ENCODE results near the gene HNRNPA1.
"Not testable (repeated sequence)": the region's sequence is repeated elsewhere in the genome, so short reads cannot be mapped to it uniquely, and the experiment has no call there.

The HNRNPA1 gene

DNA sequence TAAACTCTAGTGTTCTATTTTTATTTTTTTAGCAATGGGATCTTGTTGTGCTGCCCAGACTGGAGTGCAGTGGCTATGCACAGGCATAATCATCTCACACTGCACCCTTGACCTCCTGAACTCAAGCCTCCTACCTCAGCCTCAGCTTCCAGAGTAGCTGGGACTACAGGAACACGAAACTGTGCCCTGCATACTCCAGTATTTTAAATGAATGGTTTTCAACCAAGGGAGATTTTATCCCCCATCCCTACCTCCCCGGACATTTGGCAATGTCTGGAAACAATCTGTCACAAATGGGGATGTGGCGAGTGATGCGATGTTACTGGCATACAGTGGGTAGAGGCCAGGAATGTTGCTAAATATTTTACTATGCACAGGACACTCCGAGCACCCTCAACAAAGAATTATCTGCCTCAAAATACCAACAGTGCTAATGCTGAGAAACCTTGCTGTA, 2.7 kb upstream of the HNRNPA1 start:
- DNase-seq, result peak; percentile 86

DNA sequence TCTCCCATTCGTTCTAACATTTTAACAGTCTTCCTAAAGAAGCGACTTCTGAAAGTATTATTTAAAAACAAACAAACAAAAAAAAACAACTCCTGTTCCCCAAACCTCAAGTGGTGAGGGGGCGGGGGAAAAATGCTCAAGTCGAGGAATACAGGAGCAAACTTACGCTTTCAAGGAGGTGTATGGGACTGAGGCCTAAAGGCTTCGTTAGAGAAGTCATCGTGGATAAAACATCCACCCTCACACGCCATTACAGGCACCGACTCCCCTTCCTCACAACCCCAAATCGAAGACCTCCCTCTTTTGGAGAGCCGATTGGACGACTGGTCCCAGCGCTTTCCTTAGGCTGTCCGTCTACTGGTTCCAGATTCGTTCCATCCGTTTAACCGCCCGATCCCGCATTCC, 1.3 kb upstream of the HNRNPA1 start:
- no peak for DNase-seq

DNA sequence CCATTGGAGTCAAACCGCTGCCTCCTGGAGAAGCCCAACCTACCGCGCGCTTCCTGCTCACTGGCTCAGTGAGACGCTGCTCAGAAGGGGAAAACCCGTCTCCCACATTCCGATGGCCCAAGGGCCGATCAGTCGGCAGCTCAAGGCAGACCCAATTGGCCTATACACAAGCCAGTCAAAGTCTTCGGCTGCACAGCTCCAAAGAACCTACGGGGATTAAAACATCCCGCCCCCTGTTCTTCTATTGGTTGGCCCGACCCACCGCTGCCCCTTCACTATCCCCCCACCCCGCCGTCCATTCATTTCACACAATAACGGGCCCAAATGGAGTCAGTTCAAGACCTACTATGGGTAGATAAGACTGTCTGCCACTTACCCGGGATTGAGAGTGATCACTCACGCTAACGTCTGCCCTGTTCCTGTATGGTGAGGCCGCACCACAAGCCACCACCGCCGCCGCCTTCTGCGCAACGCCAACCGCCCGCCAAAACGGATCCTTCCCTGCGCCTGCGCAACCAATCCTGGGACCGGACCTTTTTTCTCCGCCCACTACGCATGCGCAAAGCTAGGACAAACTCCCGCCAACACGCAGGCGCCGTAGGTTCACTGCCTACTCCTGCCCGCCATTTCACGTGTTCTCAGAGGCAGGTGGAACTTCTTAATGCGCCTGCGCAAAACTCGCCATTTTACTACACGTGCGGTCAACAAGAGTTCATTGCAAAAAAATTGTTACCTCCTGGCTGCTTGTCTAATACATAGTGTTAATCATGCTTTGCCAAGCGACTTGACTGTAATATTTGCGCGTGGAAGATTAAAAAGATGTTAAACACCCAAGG, 676 bp upstream of the HNRNPA1 start, which contains the start of gene CBX5:
Gene CBX5, minus strand, starts transcription at position 491 of the 836 bp plus-strand sequence. CDS start 22,472 bp downstream, outside the sequence.
- peak; percentile 100 for DNase-seq

DNA sequence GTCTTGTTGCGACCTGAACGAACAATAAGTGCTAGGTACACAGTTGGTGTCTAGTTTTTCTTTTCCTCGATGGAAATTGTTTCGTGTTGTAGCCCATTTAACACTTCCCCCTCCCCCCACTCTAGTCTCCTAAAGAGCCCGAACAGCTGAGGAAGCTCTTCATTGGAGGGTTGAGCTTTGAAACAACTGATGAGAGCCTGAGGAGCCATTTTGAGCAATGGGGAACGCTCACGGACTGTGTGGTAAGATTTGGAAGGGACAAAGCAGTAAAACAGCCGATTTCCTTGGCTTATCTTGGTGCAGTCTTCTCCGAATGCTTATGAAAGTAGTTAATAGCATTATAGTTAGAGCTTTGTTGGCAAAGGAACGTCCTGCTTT, 724 bp downstream of the HNRNPA1 start:
- DNase-seq, result not testable (repeated sequence)

DNA sequence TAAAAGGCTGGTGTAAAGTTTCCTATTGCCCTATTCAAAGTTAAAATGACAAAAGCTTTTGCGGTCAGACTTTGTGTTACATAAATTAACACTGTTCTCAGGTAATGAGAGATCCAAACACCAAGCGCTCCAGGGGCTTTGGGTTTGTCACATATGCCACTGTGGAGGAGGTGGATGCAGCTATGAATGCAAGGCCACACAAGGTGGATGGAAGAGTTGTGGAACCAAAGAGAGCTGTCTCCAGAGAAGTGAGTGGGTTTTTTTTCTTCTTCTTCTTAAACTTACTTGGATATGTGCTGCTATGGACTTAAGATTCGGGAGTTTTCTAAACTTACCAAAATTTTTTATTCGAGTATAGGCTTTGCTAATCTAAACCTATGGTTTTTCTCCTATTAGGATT, 1.2 kb downstream of the HNRNPA1 start:
- DNase-seq, result not testable (repeated sequence)

DNA sequence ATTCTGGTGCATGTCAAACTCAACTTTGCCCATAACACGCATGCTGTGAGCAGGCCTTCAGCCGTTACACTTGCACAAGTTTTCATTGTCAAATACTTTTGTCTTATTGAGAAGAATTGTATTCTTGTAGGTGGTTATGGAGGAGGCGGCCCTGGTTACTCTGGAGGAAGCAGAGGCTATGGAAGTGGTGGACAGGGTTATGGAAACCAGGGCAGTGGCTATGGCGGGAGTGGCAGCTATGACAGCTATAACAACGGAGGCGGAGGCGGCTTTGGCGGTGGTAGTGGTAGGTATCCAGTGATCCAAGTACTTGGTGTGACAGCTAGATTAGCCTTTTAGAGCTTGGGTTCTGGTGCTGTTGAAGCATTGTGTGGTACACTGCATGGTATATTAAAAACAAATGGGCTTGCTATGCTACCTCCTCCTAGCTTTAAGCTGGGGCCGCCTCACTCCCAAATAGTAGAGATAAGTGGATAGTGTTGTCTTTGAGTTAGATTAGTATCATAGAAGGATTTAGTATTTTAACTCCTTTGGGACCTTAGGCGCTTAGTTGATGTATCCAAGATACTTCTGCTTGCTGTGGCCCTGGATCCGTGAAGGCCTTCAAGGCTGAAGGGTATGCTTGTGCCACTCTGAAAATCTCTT, 2.5 kb downstream of the HNRNPA1 start:
- DNase-seq, result no peak

DNA sequence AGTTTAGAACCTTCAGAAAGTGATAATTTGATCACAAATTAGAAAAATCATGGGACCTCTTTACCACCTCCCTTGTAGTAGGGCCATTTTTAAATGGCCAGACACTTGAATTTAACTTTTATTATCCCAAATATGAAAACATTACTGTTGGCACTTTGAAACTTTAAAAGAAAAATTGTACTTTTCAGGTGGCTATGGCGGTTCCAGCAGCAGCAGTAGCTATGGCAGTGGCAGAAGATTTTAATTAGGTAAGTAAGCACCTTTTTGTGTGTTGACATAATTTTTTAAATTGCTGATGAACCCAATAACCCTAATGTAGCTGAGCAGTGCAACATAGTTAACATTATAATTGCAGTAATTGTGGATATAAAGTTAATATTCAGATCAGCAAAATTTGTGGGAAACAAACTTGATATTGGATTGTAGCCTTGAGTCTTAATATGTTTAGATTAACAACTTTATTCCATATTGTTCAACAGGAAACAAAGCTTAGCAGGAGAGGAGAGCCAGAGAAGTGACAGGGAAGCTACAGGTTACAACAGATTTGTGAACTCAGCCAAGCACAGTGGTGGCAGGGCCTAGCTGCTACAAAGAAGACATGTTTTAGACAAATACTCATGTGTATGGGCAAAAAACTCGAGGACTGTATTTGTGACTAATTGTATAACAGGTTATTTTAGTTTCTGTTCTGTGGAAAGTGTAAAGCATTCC, 3.7 kb downstream of the HNRNPA1 start:
- DNase-seq, result not testable (repeated sequence)

DNA sequence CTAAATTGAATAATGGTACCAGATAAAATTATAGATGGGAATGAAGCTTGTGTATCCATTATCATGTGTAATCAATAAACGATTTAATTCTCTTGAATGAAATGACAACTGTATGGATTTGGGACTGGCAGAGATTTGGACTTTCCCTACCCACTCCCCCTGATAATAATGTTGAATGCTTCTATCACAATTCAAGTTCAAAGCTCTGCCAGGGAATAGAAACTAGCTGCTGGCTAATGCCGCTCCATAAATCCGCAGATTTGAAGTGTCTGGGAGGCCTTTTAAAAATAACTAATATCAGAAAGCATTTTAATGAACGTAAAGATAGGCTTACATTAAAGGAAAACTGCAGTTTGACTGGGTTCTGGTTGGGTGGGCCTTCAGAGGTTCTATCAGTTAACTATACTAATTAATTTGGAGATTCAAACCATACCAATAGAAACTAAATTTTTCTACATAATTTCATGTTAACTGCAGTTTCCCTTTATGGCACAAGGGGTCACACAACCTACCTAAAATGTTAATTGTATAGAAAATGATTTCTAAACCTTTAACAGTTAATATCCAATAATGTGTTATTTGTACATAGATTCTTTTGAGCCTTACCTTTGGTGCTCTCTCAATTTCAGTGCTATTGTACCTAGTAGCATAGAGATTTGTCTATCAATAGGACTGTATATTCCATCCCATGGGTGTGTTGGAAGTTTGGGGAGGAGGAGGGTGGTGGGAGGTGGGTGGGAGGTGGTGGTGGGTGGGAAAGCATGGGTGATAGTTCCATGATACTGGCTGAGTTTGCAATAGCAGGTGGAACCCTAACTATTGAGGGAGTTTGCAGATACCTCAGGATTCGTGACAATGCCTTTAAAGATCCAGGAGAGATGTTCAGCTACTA, 4.9 kb downstream of the HNRNPA1 start:
- no peak for DNase-seq

DNA sequence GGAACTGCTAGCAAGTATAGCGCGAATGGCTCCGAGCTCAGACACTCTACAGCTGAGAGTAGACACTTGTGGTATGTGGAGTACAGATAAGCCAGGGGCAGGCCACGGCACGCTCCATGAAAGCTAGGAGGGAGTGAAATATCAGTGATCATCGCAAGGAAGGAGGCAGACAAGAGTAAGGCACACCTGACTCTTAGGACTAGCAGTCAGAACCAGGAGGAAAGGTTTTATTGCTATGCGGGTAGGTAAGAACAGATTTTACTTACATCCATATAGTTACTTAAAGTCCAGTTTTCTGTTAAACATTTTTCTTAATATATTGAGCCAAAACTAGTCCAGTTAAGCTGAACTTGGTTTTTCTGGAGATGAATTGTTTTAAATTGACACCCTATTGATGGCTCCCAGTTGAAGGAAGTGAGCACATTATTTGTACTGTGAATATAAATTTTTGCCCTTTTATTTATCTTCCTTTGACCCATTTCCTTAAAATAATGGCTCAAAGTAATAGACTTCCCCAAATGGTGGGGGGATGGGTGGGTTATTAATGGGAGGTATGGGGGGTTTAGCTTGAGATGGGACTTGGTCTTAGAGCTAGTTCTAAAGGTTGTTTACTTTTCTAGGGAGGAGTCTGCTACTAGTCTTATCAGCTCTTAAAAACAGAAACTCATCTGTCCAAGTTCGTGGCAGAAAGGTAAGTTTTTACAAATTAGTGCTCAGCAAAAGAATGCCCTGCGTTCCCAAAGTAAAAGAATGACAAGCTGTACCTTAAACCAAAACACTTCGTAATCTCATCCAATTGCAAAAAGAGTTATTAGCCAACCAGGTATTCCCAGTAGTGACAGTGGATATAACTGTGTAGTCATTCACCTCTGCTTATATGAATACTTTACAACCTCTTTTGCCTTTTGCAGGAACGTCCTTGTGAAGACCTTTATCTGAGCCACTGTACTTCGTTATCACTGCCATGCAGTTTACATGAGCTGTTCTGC, 5.8 kb downstream of the HNRNPA1 start:
- DNase-seq, result no peak

DNA sequence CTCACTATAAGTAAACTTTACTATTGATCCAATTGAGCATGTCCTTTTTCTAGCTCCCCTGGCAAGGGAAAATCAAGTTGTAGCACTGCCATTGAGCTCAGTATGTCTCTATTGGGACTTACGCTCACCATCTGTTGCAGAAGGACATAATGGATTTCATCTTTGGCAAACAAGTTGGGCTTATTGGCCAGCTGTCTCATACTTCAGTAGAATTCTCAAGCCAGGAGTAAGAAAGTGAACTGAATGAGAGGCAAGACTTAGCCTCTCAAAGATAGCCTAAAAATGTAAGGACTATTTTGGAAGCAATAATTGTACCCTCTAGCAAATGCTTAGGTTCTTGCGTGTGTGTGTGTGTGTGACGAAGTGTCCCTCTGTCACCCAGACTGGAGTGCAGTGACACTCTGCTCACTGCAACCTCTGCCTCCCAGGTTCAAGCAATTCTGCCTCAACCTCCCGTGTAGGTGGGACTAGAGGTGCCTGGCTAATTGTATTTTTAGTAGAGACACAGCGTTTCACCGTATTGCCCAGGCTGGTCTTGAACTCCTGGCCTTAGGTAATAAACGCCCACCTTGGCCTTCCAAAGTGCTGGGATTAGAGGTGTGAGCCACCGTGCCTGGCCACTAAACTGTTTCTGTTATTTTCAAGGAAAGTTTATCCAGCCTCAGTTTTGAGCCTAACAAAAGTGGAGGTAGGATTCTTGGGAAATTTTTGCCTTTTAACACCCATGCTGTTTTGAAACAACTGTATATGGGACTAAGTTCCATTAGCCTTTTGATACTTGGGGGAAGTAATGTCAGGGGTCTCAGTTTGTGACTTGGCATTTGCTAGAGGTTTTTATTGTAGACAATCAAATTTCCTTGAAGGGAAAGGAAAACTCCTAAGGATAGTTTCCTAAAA, 7.0 kb downstream of the HNRNPA1 start:
- no peak for DNase-seq

DNA sequence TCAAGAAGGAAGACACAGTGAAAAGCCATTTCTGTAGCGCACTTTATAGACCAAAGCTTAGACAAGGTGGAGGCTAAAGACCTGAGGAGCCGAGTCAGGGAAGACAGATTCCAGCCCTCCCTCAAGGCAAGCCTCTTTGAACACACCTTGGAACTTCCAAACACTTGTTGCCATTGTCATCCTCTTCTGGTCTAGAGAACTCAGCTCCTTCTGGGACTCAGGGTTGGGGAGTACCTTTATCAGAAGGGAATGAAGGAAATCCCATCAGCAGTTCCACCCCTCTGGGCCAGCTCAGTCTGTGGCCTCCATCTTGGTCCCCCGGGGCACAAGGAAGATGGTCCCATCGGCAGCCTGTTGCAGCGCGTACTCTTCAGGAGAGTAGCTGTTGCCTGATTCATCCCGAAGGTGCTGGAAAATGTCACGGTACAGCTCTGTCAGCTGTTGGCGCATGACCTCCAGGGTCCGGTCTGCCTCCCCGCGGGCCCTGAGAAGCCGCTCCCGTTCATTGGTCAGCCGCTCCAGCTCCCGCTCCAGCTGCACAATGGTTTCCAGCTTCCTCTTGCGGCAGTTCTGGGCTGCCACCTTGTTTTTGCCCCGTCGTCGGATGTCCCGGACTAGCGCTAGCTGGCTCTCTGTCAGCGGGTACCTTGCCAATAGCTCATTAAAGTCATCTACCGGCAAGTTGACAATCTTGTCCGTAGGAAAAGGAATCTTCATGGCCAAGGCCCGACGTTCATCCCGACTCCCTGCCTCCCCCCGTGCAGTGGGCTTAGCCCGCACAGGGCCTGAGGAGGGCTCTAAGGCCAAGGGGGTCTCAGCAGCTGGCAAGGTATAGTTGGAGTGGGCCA, 11.8 kb downstream of the HNRNPA1 start:
- no peak for DNase-seq

DNA sequence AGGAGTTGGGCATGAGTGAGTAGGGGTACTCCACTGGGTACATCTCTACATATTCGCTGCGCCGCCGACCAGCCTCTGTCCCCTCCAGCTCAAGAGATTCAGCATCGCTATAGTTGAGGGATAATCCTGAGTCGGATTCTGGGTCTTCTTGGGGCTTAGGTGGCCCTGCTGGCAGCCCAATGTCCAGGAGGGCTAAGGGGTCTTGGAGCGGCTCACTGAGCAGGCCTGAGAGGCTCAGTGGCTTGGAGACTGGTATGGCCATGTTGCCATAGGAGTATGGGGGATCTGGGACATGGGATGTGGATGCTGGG, 12.4 kb downstream of the HNRNPA1 start:
- no peak for DNase-seq

DNA sequence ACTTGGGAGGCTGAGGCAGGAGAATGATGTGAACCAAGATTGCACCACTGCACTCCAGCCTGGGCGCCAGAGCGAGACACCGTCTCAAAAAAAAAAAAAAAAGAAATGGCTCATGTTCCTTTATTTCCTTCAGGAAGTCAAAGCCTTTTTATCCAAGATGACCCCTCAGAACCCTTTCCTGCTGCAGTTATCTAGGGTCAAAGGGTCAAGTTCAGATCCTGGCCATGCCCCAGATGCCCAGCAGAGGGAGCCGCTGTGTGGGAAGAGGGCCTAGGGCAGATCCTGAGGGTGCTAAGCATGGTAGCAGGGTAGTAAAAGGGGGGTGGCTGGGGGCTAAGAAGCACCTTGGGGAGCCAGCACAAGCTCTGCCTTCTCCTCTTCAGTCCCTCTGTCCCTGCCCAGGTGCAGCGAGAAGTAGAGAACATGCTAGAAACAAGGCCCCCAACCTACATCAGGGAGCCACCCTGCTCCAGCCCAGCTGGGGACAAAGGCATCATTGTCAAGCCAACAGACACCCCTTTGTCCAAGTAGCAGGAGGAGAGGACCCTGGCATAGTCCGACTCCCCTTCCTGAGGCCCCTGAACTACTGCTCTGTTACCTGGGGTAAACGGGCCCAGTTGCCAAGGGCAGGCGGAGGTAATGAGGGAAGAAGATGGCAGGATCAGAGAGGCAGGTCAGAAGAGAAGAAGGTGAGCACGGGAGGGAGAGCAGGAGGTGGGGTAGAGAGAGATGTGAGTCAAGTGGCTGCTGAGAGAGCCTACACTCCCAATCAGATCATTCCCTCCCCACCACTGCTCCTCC, 13.8 kb downstream of the HNRNPA1 start:
- no peak for DNase-seq

DNA sequence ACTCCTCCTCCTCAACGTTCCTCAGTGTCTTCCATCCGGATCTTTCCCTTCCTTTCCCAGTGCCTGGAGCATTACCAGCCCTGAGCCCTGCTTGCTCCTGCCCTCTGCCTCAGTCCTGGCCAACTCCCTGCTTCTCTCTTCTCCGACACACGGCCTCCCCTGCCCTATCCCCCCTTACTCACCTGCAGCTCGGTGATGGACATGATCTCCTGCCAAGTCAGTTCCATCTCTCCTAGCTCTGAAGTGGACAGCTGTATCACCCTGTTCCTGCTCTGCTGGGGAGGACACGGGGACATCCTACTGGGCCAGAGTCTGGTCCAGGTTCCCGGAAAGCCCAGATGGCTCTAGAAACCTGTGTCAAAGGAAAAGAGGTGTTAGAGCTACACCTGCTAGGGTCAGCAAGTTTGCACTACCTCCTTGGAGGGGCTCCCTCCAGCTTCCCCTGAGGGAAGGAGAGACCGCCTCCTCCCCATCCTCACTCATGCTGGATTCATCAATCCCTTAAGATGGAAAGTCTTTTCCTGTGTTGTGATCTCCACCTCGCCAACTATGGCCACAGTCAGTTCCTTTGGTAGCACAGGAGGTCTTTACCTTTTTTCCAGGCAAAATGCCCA, 14.5 kb downstream of the HNRNPA1 start:
- DNase-seq, result no peak

DNA sequence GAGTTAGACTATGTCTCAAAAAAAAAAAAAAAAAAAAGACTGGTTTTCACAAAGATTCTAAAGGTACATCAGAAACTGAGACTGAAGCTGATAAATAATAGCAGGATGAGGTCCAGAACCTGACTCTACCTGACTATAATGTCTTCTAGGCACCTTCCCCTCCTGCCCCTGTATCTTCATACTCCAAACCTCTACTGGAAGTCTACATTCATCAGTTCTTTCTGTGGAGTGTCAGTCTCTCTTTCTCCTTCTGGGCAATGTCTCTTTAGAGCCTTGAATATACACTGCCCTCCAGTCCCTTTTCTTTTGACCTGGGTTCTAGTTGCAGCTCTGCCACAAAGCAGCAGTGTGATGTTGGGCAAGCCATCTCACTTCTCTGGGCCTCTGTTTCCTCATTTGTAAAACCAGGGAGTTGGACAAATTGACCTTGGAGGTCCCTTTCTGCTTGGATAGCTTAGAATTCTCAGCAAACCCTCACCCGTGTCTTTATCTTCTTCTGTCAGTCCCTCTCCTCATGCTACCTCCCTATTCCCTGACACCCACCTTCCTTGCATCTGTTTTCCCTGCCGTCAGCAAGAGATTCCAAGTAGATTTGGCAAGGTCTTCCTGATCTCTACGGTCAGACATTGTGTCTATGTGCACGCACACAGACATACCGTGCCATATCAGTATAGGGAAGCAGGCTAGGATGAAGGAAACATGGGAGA, 16.0 kb downstream of the HNRNPA1 start:
- no peak for DNase-seq

DNA sequence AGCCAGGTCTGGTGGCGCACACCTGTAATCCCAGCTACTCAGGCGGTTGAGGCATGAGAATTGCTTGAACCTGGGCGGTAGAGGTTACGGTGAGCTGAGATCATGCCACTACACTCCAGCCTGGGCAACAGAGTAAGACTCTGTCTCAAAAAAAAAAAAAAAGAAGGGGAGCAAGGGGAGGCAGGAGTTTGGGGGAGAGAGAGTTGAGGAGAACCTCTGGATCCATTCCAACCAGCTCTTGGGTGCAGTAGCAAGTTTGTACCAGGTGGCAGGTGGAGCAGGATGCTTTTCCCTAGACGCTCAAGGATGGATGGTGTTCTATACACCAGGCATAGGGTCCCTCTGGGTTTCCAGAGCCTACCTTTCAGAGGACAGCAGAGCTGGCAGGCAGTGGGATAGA, 18.4 kb downstream of the HNRNPA1 start:
- no peak for DNase-seq

DNA sequence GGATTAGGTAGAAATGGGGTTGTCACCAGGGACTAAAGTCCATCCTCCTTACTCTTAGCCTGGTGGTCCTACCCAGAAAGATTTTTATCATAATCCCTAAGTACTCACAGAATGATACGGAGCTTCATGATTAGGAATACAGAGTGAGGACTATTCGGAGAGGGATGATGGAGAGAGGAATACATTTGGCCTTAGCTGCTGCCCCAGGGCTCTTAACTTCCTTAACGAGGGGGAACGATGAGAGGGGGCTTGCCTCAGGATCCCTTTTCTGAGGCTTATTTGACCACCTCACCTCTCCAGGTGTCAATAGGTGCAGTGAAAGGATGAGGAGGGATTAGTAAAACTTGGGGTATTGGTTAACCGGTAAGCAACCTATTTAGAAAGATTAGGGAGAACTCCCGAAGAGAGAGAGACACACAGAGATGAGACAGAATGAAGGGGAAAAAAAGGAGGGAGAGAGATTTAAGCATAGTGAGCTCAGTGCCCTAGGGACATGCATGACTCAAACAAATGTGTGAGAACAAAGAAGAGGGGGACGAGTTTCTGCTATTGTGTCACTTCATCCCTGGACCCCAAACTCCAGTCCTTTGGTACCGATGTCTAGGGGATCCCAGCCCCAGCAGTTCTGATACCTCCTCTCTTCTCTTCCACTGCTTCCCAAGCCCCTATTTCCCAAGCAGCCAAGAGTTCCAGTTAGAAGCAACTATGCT, 19.1 kb downstream of the HNRNPA1 start:
- no peak for DNase-seq

Data from fibroblast of skin of right biceps (primary cell).